ENCODE data around the gene TNIP1.

- TF ChIP-seq, protein P1, sequence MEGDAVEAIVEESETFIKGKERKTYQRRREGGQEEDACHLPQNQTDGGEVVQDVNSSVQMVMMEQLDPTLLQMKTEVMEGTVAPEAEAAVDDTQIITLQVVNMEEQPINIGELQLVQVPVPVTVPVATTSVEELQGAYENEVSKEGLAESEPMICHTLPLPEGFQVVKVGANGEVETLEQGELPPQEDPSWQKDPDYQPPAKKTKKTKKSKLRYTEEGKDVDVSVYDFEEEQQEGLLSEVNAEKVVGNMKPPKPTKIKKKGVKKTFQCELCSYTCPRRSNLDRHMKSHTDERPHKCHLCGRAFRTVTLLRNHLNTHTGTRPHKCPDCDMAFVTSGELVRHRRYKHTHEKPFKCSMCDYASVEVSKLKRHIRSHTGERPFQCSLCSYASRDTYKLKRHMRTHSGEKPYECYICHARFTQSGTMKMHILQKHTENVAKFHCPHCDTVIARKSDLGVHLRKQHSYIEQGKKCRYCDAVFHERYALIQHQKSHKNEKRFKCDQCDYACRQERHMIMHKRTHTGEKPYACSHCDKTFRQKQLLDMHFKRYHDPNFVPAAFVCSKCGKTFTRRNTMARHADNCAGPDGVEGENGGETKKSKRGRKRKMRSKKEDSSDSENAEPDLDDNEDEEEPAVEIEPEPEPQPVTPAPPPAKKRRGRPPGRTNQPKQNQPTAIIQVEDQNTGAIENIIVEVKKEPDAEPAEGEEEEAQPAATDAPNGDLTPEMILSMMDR (IDR thresholded peaks at IDR 0.05): no peak
- no peak for TF ChIP-seq POLR2A (IDR thresholded peaks at IDR 0.05)
Measured at GRCh38 chr5:151127926-151128325, 47.1 kb upstream of the TNIP1 start.
